BJ (cell line): ENCODE results near the gene MYLK2. TPM values are rescaled to one million over a fixed set of nuclear protein-coding genes. Genes with fewer than 3 reads are reported as not detected.

Experiments used
- CTCF ChIA-PET: fragments of 350-600 bp; formaldehyde crosslinking; extraction: SDS; loops from one replicate; lab custom pipeline; 2021; ENCODE audit warnings: antibody characterized with exemption, inconsistent platforms; lab: Yijun Ruan, JAX
- POLR2A ChIA-PET: fragments of 300-600 bp; sonication (Branson Sonifier 250); formaldehyde crosslinking; extraction: SDS; loops from one replicate; lab custom pipeline; 2021; ENCODE audit warnings: antibody characterized with exemption; lab: Charles Lee
- DNase-seq: peaks from one replicate; pipeline ENCODE4 v3.0.0-alpha.2; 2011; ENCODE audit warnings: low read depth
- H3K27me3 ChIP-seq: 2 replicates; pipeline ENCODE4 v1.6.0; 2011; ENCODE audit warnings: low read length; ENCODE audit not compliant: control insufficient read depth, insufficient read depth
- H3K36me3 ChIP-seq: 2 replicates; pipeline ENCODE4 v1.5.1; 2011; ENCODE audit warnings: low read length; ENCODE audit not compliant: control insufficient read depth, insufficient read depth
- H3K4me3 ChIP-seq: 2 replicates; pipeline ENCODE4 v1.5.1; 2011; ENCODE audit warnings: low read depth, mild to moderate bottlenecking, control low read depth, low read length
- CTCF ChIP-seq: IDR thresholded peaks from 2 replicates; pipeline ENCODE4 v1.5.1; 2011; ENCODE audit warnings: low read depth, mild to moderate bottlenecking, control low read depth, inconsistent platforms, low read length, moderate library complexity; ENCODE audit not compliant: insufficient read depth
- polyA plus RNA-seq: library from polyadenylated mRNA; depleted of rRNA; stranded (reverse); fragments of >200 nt; gene quantifications from 2 replicates; pipeline ENCODE4 v1.2.3, GENCODE V29; 2011

The MYLK2 gene
- polyA plus RNA-seq, 1 experiment: 0.10 TPM

- Histone ChIP-seq H3K36me3 (peaks cover 1% of the 10 kb centered on the region; the same call in 1 of the 2 replicates), H3K4me3 (no peak overlapping the region), H3K27me3 (no peaks in the 10 kb centered on the region)
- no peak for DNase-seq
- TF ChIP-seq CTCF: no peak
- ChIA-PET POLR2A (no interaction called here), CTCF (no interaction called here)
These were observed 28.8 kb upstream of the MYLK2 start for GRCh38 chr20:31790401-31790800.

- CTCF ChIA-PET: no interaction called here
- POLR2A ChIA-PET: interaction anchor here (0.6 kb wide), 1 partner anchor 15 kb away, joined by 3 read pairs; no protein-coding TSS in a partner anchor
- H3K36me3 ChIP-seq: 0 out of 2 replicates have a peak, but pooled peaks cover 1% of the 10 kb centered on the region
These were observed 21.8 kb upstream of the MYLK2 start for GRCh38 chr20:31797364-31797763.

GRCh38 chr20:31801508-31801907 is 17.6 kb upstream of the MYLK2 start:
- DNase-seq: no peak
- Histone ChIP-seq H3K36me3 (peaks cover 1% of the 10 kb centered on the region), H3K27me3 (no peaks in the 10 kb centered on the region), H3K4me3 (no peak overlapping the region)
- CTCF ChIA-PET: no interaction called here
- no peak for TF ChIP-seq CTCF
- POLR2A ChIA-PET: no interaction called here

More at GRCh38 chr20:31797364-31797763, 21.8 kb upstream of the MYLK2 start:
- Histone ChIP-seq H3K27me3 (no peaks in the 10 kb centered on the region), H3K4me3 (no peak overlapping the region)
- no peak for TF ChIP-seq CTCF
- DNase-seq: no peak

- ChIA-PET CTCF (interaction anchor here (0.6 kb wide), 1 partner anchor 8 kb away, joined by 3 read pairs; no protein-coding TSS in a partner anchor), POLR2A (no interaction called here)
These were observed 15.4 kb upstream of the MYLK2 start for GRCh38 chr20:31803552-31804291.

More at GRCh38 chr20:31803552-31804291, 15.4 kb upstream of the MYLK2 start:
- H3K4me3 ChIP-seq: no peak overlapping the region
- no peak for TF ChIP-seq CTCF
- no peak for DNase-seq
- H3K27me3 ChIP-seq: no peaks in the 10 kb centered on the region
- H3K36me3 ChIP-seq: peaks cover 1% of the 10 kb centered on the region
